Measurements from ENCODE around the gene ZDHHC6.

- TF ChIP-seq REST (IDR thresholded peaks at IDR 0.05; ENCODE audit: insufficient read depth in 1 of 2, low read depth in 2 of 2, low read length in 1 of 2) (no peak), CTCF (IDR thresholded peaks at IDR 0.05) (no peak), POLR2AphosphoS5 (IDR thresholded peaks at IDR 0.05; ENCODE audit: low read depth, low read length) (no peak)
Observed at GRCh38 chr10:112383325-112383724, 63.4 kb downstream of the ZDHHC6 start.

Measured in Panc1 (cell line).